Activated CD4-positive, alpha-beta T cell treated with anti-CD3 and anti-CD28 coated beads, Interleukin-2, amount 50 U/mL, for 16 hours (primary cell): ENCODE results near the gene OGFRL1.

Experiments
- DNase-seq: peaks from one replicate; pipeline ENCODE4 v3.0.0-alpha.2; 2020

Gene OGFRL1

GRCh38 chr6:71287038-71287437, 1.6 kb upstream of the OGFRL1 start:
- no peak for DNase-seq

GRCh38 chr6:71287926-71288227, 734 bp upstream of the OGFRL1 start:
- DNase-seq: no peak

DNA sequence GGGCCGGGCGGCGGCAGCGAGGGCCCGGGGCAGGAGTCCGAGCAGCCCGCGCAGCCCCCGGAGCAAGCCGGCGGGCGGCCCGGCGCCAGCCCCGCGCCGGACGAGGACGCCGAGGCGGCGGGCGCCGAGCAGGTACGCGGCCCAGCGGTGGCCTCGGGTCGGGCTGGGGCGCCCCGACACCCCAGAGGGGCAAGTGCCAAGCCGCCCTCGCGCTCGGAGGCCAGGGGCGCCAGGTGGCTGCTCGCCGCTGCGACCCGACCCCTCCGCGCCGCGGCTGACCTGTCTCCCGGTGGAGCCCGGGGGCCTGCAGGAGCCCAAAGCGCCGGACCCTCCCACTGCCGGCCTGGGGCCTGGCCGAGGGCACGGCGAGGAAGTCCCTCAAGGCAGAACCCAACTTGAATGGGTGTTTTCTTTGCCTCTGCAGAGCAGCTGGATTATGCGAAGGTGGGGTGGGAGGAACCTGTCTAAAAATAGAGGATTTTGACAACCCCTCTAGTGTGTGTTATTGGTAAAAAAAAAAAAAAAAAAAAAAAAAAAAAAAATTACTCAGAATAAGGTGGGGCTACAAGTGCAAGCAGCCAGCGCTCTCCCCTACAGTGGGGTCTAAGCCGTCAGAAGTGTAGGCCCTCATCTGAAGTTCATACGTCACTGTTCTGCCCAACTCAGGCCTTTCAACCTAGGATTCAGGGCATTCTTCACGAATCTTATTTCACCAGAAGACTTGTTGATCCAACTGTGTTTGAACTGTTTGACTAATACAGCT, 609 bp downstream of the OGFRL1 start:
- DNase-seq: peak; percentile 18

- DNase-seq: no peak
Observed at GRCh38 chr6:71289802-71290175, 1.2 kb downstream of the OGFRL1 start.

- DNase-seq: no peak
Observed at GRCh38 chr6:71290611-71291010, 2.0 kb downstream of the OGFRL1 start.

- peak; percentile 58 for DNase-seq
Observed at GRCh38 chr6:71292001-71292400, 3.4 kb downstream of the OGFRL1 start.

DNA sequence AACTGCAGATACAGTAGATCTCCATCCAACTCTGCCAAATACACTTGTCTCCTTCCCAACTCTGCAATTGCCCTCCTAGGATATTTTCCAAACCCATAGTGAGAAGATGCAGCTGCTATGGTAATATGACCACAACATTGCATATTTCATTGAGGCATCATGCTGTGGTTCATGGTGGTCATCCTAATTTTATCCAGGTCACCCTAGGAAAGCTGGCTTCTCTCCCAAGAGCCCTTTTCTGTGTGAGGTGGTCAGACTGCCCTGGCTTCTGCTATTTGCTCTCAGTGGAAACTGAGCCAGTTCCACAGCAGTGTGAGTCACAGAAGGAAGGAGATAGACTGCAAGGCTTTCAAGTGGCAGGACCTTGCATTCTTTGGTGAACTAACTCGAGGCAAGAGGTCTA, 5.5 kb downstream of the OGFRL1 start:
- no peak for DNase-seq

DNA sequence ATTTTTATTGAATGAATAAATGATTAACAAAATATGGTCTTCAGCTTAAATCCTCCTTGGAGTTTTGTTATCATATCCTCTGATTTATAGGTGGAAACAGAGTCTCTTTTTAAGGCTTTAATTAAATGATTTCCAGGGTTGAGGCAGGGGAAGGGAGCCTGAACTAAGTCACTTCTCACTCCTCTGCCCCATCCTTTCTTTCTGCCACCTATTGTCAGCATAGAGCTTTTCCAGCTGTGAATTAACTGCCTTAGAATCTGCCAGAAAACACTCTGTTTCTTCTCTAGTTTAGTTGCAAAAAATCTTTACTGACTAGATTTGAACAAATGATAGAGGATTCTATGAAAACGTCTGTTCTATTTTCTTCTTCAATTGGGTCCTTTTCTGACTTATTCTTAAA, 9.8 kb downstream of the OGFRL1 start:
- no peak for DNase-seq

GRCh38 chr6:71299541-71300470, 11.2 kb downstream of the OGFRL1 start:
- DNase-seq: no peak

DNA sequence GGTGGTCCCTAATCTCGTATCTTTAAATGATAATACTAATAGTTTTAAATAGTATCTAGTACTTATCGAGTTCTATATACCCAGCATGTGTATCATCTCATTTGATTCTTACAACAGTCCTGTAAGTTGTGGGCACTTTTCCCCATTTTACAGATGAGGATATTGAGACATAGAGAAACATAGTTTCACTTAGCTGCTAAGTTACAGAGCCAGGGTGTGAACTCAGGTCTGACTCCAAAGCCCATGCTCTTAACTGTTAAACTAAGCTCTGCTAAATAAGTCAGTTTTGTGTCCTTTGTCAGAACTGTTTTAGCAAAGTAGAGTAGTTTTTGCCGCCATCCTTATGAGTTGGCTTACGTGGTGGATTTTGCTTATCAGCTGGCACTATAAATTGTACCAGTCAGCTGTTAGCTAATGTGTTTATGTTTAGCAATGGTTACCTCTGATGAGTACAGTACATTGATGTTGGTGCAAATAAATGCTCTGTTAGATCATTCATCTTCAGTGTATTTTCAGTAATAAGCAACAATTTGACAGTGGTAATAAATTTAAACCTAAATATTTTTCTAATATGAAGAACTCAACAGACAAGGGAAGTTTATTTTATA, 12.1 kb downstream of the OGFRL1 start:
- DNase-seq: no peak

GRCh38 chr6:71301546-71301945, 12.9 kb downstream of the OGFRL1 start:
- DNase-seq: no peak

GRCh38 chr6:71309656-71310055, 21.0 kb downstream of the OGFRL1 start:
- DNase-seq: no peak

GRCh38 chr6:71310261-71310660, 21.6 kb downstream of the OGFRL1 start:
- DNase-seq: no peak

DNA sequence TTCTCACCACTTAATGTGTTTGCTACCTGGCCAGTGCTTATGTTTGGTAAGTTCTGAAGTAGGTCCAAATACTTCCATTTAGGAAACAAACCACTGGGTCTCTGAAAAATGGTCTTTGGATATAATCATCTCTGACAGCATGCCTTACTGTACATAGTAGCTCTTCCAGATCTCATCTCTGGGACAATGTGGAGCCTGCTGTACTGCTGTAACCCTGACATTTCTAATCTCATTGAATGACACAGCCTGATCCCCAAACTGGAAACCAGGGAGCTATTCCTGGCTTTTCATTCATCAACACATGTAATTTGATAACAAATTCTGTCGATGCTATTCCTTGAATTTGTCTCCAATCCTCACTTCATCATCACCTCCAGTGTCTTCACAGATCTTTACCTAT, 23.5 kb downstream of the OGFRL1 start:
- no peak for DNase-seq

DNA sequence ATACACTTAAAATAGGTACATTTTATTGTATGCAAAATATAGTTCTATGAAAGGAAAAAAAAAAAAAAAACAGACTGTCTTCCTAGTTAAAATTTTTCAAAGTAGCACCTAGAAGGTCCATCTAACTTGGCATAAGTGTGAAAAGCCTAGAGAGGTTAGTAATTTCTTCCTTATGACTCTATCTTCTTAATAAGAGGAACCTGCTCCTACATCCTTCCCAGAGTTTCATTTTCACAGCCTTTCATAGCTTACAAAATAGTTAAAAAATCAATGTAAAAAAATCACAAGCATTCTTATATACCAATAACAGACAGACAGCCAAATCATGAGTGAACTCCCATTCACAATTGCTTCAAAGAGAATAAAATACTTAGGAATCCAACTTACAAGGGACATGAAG, 28.8 kb downstream of the OGFRL1 start:
- DNase-seq: no peak

GRCh38 chr6:71320041-71320440, 31.4 kb downstream of the OGFRL1 start:
- DNase-seq: no peak

DNA sequence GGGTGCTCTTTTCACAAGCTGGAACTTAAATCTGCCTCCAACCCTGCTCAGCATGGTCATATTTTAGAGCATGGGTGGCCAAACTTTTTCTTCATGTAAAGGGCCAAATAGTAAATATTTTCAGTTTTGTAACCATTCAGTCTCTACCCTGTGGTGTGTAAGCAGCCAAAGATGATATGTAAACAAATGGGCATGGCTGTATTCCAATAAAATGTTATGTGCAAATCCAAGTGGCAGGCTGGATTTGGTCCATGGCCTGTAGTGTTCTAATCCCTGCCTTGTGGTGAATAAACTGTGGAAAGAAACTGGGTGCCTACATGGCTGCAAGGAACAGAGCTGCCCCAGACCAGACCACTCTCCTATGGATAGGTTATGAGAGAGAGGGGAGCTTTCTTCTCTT, 32.7 kb downstream of the OGFRL1 start:
- no peak for DNase-seq

DNA sequence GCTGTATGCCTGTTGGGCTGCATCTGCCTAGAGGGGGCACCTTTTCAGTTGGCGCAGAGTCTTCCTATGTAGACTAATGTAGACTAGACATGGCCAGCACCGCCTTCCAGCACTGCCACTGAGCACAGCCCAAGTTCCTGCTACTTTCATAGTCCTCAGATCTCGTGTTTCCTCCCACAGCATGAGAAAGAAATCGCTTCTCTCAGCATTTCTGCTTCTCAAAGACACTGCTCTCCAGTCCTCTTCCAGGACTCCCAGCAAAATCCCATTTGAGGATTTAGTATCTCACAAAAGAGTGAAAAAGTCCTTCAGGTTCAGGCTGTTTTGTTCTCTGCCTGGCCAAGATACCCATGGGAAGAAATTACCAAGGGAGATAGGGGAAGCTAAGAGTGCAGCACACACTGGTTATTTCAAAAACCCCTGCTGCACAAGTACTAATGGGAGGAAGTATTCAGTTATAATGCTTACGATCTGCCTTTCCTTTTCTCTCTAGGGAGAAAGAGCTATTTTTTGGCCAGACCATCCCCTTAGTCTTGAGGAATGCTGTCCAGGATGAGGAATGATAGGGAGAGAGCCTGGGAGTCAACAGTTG, 35.7 kb downstream of the OGFRL1 start:
- DNase-seq: no peak

- no peak for DNase-seq
Observed at GRCh38 chr6:71326611-71327010, 38.0 kb downstream of the OGFRL1 start.

DNA sequence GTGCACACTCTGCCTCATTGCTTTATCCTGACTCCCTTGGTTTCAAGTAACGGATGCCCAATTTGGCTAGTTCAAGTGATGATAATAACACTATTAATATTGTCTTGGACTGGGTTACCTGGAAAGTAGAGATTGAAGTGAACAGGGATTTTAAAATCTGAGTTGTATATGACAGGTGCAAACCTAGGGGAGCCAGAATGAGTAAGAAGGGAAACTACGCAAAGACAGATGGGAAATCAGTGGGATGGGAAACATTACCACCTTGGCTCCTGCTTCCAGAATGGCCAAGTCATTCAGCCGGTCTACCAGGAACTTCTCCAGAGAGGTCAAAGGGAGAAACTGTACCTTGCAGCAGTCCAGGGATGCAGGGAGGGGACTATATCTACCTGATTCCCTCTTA, 41.9 kb downstream of the OGFRL1 start:
- no peak for DNase-seq

DNA sequence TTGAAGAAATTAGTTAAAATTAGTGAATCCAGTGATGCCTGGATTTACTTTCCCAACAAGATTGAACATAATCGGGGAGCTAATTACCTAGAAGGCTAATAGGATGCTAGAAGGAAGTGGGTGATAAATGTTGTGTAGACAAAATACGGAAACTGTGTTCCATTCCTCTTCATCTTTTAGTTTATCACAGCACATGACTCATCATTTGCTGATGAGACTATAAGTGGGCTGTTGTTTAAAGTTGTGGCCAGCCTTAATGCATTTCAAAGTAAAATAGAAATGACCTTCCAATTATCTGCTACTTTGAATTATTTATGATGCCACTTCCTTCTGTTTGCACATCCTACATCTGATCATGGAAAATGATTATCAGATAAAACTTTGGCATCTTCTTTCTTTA, 43.4 kb downstream of the OGFRL1 start:
- DNase-seq: no peak

GRCh38 chr6:71333050-71333449, 44.4 kb downstream of the OGFRL1 start:
- no peak for DNase-seq

DNA sequence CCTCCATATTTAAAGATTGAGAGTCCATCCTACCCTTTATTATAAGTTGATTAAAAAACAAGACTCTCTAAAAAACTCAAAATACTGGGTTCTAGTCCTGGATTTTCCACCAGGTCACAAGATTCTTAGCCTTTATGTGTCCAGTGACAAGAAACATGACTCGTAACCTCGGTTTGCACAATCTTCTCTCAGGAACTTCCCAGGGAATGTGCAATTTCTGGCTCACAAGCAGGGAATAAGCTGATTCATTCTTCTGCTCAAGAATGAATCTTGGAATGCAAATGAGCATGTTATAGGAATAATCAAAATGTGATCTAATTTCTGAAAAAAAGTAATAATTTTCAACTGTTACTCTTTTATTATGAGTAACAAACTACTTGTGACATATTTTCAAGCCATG, 45.1 kb downstream of the OGFRL1 start:
- DNase-seq: no peak

GRCh38 chr6:71334768-71335167, 46.2 kb downstream of the OGFRL1 start:
- peak; percentile 24 for DNase-seq
